Activated T-cell treated with anti-CD3 and anti-CD28 coated beads for 24 hours (primary cell): ENCODE measurements around the gene C8G.

Experiments used
- DNase-seq: peaks from one replicate; pipeline ENCODE4 v3.0.0-alpha.2; 2020; ENCODE audit warnings: low read depth

Gene C8G

DNA sequence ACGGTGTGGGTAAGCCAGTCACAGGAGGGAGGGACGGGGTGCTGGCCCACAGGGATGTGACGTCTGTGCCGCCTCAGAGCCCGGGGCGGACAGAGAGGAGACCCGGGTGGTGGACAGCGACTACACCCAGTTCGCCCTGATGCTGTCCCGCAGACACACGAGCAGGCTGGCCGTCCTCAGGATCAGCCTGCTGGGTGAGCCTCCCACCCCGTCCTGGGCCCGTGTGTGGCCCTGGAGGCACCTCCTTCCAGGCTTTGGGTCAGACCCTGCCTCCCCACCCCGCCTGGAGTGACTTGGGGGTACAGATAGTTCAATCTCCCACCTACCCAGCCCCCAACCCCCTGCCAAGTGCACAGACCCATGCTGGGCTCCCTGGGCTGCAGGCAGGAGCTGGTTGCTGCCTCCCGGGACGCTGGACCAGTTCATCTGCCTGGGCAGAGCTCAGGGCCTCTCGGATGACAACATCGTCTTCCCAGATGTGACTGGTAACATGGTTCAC, 8.8 kb downstream of the C8G start:
- DNase-seq: no peak

DNA sequence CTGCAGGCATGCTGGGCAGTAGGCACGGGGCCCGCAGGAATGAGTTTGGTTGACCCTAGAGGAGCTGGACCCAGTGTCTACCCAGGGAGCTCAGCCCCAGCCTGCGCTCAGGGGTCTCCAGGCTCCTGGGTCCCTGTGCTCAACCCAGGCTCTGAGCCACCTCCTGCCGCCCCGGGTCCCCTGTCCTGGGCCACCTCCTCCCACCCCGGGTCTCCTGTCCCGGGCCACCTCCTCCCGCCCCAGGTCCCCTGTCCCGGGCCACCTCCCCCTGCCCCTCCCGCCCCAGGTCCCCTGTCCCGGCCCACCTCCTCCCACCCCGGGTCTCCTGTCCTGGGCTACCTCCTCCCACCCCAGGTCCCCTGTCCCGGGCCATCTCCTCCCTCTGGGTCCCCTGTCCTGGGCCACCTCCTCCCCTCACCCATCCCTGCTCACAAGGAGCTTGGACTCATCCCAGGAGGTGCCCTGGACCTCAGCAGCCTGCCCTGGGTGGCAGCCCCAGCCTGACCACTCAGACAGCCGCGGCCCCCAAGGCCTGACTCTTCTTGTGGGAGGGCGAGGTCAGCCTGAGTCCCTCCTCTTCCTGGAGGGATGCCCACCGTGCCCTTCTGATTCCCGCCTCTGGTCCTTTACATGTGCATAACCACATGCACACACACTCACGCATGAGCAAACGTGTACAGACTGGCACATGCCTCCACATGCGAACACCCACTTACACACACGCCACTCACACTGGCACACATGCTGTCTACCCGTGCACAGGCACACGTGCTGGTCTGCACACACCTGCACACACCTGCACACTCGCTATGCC, 9.4 kb downstream of the C8G start:
- no peak for DNase-seq

DNA sequence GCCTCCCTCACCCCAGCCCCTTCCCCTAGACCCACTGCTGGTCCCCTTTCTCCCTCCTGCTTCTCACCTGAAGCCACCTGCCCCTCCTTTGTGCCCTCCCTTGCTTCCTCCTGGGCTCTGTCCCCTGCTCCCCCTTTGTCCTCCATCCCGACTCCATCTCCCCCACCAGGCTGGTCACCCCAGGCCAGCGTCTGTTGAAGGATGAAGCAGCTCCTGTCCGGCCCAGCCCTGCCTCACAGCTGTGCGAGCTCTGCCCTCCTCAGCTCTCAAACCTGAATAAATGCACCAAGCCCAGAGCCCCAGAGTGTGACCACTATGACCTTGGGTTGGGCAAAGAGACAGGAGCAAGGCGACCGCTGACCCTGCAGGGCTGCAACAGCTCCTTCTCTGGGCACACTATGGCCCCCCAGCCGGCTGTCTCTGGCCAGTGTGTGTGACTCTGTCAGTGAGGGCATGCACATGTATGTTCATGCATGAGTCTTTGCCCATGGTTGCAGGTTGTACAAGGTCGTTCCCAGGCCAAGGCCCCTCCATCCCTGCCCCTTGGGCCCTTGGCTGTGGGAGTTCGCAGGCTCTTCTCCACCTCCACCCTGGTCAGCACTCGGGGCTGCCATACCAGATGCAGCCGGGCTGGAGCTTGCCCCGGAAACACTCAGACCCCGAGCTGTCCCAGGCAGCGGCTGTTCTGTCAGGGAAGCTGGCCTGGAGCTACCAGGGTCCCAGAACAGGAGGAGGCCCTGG, 10.3 kb downstream of the C8G start:
- DNase-seq: no peak

DNA sequence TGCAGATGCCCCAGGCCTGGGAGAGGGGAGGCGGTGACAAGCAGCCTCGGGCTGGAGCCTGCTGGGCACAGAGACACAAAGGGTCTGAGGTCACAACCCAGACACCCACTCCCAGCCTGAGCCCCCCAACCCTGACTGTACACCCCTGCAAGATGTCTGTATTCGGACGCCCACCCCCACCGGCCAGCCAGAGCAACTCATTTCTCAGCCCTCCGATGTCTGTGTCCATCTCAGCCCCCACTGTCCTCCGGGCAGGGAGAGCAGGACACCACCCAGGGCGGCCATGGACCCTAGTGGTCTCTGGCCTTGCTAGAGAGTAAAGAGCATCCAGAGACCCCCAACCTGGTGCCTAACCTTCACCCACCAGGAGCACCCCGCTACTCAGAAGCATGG, 10.9 kb downstream of the C8G start:
- DNase-seq: no peak

DNA sequence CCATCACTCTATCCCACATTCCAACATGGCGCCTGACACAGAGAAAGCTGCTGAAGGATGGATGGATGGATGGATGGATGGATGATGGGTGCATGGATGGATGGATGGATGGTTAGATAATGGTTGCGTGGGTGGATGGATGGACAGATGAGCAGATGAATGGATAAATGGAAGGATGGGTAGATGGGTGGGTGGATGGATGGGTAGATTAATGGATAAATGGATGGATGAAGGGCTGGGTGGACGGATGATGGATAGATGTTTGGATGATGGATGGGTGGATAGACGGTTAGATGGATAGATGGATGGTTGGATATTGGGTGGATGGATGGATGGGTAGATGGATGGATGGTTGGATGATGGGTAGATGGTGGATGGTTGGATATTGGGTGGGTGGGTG, 11.6 kb downstream of the C8G start:
- no peak for DNase-seq

DNA sequence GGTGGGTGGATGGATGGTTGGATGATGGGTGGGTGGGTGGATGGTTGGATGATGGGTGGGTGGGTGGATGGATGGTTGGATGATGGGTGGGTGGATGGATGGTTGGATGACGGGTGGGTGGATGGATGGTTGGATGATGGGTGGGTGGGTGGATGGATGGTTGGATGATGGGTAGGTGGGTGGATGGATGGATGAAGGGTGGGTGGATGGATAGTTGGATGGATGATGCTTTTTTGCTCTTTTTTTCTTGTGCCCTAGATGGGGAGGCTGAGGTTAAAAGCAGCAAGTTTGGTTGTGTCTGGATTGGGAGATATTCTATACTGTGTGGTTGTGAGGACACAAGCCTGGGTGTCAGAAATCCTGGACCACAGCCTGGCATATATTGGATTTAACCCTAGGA, 12.4 kb downstream of the C8G start:
- no peak for DNase-seq

DNA sequence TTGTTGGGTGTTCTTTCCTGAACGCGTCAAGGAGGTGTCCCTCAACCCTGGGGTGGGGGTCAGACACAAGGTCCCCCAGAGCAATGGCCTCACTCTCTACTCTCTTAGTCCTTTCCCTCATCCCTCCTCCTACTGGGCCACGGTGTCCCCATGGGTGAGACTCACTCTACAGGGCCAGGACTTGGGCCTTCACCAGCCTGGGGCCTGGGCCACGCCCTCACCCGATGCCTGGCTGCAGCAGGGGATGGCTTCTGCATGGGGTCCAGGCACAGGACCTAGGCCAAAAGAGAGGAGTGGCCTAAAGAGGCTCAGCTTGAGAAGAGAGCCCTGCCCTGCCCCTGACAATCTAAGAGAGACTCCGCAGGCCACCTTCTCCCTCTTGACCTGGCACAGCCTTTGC, 12.9 kb downstream of the C8G start:
- DNase-seq: no peak

DNA sequence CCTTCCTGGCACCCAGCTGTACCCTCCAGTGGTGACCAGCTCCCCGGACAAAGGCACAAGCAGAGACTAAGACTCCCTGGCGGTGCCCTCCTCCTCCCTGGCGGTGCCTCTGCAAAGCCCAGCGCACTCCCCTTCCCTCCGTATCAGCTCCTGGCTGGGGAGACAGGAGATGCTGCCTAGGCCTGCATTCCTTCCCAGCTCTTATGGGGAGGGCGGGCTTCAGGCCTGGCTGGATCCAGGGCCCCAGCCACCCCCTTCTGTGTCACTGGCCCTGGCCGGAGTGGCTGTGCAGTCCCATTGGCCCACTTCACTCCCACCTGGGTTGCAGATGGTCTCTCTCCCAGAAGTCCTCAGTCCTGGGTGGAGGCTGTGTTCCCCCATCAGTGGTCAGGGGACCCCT, 13.4 kb downstream of the C8G start:
- DNase-seq: no peak

DNA sequence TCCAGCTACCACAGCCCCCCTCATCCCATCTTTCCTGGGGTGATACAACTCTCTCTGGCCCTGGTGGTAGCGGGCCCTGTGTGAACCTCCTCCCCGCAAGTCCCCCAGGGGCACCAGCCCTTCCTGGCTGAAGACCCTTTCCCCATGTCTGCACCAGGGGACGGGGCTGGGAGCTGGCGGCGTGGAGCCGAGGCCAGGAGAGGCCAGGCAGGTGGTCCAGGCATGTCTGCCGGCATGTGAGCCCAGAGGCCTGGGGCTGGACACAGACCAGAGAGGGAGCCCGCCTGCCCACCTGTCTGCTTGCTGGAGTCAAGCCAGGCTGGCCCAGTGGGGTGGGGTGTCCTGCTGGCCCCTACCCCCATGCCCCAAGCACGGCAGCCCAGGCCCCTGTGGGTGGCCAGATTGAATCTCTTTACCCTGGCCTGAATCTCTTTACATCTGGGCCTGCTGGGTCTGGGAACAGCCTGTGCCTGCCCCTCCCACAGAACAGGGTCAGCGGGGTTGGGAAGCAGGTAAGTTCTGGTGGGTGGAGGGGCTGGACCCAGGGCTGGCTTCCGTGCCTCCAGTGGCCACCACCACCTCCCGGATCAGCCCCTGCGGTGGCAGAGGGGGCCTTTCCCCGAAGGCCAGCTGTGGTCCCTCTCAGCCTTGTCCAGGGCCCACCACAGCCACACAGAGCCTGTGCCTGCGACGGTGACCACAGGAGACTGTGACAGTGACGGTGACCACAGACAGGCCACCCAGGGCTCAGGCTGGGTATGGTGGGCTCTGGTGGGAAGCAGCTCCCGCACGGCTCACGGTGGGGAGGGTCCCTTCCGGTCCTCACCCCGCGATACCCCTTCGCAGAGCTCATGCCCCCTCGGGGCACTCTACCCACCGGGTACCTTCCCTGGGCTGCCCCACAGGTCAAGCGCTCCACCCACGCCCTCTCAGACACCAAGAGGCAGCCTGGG, 14.1 kb downstream of the C8G start:
- no peak for DNase-seq

DNA sequence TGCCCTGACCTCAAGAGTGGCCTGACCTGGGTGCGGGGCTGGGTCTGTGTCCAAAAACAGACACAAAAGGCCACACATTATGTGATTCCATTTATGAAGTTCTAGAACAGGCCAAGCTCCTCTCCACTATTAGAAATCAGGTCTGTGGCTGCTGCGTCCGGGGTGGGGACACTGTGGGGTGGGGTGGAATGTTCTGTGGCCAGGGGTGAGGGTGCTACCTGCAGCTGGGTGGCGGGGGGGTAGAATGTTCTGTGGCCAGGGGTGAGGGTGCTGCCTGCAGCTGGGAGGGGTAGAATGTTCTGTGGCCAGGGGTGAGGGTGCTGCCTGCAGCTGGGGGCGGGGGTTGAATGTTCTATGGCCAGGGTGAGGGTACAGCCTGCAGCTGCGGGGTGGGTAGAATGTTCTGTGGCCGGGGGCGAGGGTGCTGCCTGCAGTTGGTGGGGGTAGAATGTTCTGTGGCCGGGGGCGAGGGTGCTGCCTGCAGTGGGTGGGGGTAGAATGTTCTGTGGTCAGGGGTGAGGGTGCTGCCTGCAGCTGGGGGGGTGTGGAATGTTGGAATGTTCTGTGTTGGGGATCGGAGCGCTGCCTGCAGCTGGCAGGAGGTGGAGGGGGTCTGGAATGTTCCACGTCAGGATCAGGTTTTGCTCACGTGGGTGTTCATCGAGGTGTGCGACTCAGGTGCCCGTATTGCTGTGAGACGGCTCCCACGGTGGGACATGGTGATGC, 15.3 kb downstream of the C8G start:
- DNase-seq: no peak

DNA sequence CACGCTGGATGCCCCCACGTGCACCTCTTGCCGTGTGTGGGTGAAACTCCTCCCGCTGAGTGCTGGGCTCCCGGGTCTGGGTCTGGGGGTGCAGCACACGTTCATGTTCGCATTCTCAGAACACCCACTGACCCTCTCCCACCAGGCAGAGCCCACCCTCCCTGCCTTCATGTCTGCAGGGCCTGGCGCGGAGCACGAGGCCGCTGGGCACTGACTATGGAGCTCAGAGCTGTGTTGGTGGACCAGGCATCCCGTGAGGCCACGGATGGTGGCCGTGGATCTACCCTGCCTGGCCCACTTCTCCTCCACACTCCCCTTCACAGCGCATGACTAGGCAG, 15.9 kb downstream of the C8G start:
- no peak for DNase-seq

DNA sequence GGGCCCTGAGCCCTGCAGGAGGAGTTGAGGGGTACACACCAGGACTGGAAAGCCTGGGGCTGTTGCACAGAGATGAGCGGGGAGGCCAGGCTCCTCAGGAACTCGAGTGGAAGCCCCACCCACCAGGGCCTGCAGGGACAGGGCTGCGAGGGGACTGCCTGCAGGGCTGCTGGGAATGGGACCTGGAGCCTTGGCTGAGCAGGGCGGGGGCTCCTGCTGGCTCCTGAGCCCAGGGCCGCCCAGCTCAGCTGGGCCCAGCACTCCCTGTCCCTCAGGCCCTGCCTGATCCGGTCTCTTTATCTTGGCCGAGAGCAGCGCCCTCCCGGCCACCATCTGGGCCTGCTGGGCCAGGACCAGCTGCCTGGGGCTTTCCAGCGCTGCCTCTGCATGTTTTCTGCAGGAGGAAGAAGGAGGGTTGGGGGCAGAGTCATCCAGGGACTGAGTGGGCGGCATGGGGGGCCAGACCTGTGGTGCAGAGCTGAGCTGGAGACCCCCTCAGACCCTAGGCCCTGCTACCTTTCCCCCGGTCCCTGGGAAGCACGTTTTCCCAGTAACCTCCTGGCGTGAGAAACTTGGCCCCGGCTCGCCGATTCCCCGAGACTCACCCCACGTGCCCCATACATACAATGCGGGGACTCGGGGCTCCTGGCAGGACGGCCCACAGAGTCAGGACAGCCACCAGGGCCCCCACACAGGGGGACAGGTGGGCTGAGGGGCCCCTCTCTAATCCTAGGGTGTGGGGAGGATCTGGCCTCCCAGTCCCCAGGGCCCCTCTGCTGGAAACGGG, 16.4 kb downstream of the C8G start:
- DNase-seq: no peak

DNA sequence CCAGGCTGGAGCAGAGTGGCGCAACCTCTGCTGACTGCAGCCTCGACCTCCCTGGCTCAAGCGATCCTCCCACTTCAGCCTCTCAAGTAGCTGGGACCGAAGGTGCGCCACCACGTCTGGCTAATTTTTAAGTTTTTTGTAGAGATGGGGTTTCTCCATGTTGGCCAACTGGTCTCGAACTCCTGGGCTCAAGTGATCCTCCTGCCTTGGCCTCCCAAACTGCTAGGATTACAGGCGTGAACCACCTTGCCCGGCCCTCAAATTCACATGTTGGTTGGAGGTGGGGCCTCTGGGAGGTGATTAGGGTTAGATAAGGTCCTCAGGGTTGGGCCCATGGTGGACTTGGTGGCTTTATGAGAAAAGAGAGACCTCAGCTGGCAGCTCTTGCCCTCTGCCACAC, 17.1 kb downstream of the C8G start:
- DNase-seq: no peak

DNA sequence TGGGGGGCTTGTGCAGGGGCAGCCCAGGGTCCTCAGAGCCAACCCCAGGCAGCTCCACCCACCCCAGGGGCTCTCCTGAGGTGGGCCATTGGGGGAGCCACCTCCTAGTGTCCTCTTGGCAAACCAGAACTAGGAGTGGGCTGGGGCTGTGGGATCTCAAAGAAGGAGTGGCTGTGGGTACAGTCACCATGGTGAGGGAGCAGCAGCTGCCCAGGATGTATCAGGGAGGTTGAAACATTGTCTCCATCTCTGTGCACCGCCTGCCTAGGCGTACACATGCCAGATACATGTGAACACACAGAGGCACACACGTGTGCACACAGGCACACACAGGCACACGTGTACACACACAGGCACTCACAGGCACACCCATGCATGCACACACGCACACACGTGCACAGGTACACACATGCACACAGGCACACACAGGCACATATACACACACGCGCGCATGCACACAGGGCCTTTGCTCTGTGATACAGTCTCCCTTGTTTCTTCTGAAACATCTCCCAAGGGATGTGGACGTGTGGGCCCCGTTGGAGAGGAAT, 17.7 kb downstream of the C8G start:
- no peak for DNase-seq

DNA sequence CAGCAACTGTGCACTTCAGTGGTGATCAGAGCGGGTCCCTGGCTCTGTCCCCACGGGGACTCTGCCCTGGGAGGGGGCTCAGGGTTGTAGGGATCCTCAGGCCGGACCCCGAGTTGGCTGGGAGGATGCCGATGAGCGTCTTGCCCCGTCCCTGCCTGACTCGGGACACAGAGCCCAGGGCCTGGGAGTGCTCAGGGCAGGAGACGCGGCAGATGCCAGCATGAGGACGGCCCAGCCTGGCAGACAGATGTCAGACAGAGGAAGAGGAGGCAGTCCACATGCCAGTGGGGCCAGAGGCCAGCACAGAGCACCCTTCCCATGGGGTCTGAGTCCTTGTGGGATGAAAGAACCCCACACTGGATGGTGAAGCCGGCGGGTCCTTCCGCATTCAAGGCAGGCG, 18.3 kb downstream of the C8G start:
- no peak for DNase-seq

DNA sequence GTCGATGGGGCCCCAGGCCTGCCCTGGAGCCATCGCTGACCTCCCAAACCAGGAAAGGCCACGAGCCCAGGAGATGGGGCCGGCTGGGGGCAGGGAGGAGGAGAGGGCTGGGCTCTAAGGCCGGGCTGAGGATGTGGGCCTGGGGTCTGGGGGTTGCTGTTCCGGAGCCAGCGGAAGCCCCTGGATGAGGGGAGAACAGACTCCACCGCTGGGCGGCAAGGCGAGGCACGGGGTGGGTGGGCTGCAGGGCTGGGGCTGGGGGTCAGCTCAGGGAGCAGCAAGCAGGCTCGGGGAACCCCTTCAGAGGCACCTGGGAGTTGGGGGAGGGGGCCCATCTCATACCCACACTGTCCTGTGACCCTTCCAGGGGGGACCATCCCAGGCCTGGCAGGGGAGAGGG, 18.7 kb downstream of the C8G start:
- DNase-seq: no peak

DNA sequence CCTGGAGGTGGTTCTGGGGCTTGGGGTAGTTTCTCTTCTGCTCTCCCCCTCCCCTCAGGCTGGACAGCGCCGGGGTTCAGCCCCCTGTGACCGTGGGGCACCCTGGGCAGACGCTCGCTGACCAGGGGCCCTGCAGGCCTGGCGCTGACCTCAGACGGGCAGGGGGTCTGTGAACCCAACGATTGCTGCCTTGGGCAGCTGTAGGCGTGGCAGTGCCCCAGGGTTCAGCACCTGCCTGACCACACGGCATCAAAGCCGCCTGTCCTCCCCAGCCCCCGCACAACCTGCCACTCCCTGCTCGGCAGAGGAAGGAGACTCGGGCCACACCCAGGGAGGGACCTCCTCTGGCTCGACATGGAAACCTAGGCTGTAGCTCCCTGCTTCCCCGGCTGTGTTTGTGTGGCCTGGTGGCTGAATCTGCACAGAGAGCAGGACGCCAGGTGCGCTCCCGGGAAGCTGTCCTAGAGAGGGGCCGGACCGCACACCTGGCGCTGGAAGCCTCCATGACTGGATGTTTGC, 19.2 kb downstream of the C8G start:
- DNase-seq: no peak

DNA sequence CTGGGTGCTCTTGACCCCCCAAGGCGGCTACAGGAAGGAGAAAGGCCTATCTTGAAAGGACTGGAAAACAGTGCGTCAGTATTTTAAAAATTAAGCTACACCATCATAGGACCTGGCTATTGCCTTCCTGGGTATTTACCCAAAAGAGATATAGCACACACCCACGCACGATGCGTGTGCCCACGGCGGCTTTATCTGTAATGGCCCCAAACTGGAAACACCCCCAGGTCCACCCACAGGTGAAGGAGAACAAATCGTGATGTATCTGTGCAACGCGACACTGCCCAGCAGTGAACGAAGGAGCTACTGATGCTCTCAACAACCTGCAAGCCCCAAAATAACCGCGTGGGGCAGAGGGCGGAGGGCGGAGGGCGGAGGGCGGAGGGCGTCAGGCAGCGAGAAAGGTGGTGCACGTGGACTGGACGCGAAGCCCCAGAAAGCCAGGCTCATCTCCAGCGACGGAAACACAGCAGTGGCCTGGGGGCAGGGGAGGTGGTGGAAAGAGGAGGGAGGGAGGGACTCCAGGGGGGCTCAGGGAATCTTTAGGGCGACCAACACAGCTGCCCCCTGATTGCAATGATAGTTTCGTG, 19.9 kb downstream of the C8G start:
- no peak for DNase-seq

DNA sequence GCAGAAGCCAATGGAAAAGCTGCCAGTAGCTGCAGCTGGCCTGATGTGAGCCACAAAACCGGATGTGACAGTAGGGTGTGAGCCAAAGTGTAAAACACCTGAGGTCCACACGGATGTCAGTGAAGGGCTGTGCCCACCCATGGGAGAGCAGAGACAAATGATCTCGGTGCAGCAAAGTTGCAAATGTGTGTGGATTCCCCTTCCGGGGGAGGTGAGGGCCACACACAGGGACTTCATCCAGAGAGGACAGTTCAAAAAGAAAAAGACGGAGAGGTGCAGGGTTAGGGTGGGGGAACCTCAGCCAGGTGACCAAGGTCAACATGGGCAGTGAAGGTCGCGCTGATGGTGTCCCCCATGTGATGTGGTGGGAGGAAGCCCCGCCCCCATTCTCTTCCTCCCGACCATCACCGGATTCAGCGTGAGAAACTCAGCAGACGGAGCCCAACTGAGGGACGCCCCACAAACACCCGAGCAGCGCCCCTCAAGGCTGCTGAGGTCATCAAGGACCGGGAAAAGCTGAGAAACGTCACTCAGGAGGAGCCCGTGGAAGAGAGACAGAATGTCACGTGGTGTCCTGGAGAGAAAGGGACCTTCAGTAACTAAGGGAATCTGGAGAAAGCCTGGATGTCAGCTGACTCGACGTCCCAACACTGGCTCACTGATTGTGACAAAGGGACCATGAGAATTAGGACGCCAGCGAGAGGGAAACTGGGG, 20.9 kb downstream of the C8G start:
- DNase-seq: no peak
